Measurements from ENCODE around the gene NBPF1. TPM values are rescaled to one million over a fixed set of nuclear protein-coding genes. Genes with fewer than 3 reads are reported as not detected.
"Not testable (repeated sequence)": the region's sequence is repeated elsewhere in the genome, so short reads cannot be mapped to it uniquely, and the experiment has no call there.

NBPF1 gene
- total and polyA plus RNA-seq, 9 of the 15 experiments (the other 6 are each of a cell fraction or from before 2014, with no cell fraction given): 5.2 to 42.6 (median 24.1) TPM

GRCh38 chr1:16516694-16517410 lies 96.5 kb downstream of the NBPF1 start (continued):
- TF ChIP-seq ZNF639 (CRISPR knock-in tag; conservative IDR thresholded peaks at IDR 0.05 in 1 of 2, IDR thresholded peaks at IDR 0.05 in 1 of 2): peak in 1 of 2 experiments; percentile 82; a peak in 2 of 4 replicates
- peak; percentile 89 for TF ChIP-seq ZNF766 (CRISPR knock-in tag; conservative IDR thresholded peaks at IDR 0.05)
- peak; percentile 87 for TF ChIP-seq BCL6 (CRISPR knock-in tag; IDR thresholded peaks at IDR 0.05)
- peak; percentile 30; the same call in 1 of the 2 replicates for TF ChIP-seq VEZF1 (CRISPR knock-in tag; IDR thresholded peaks at IDR 0.05)
- peak; percentile 89 for TF ChIP-seq ZNF583 (CRISPR knock-in tag; IDR thresholded peaks at IDR 0.05)
- TF ChIP-seq ATF4 (CRISPR knock-in tag; IDR thresholded peaks at IDR 0.05): peak; percentile 73
- TF ChIP-seq ELF2 (CRISPR knock-in tag; IDR thresholded peaks at IDR 0.05): peak; percentile 61
- TF ChIP-seq KLF6 (CRISPR knock-in tag; IDR thresholded peaks at IDR 0.05; ENCODE audit: borderline replicate concordance): peak; percentile 92
- TF ChIP-seq CXXC5 (CRISPR knock-in tag; IDR thresholded peaks at IDR 0.05): peak; percentile 64
- peak; percentile 89 for TF ChIP-seq SMAD4 (CRISPR knock-in tag; conservative IDR thresholded peaks at IDR 0.05)
- 0 out of 2 replicates have a peak, but pooled peaks have one; percentile 18 for TF ChIP-seq ETV1 (tag; conservative IDR thresholded peaks at IDR 0.05; ENCODE audit: low read depth)
- 0 out of 2 replicates have a peak, but pooled peaks have one; percentile 58 for TF ChIP-seq RHOXF2B (CRISPR knock-in tag; conservative IDR thresholded peaks at IDR 0.05)
- TF ChIP-seq ZNF395 (CRISPR knock-in tag; IDR thresholded peaks at IDR 0.05): peak; percentile 68
- TF ChIP-seq ZNF175 (CRISPR knock-in tag; IDR thresholded peaks at IDR 0.05; ENCODE audit: low read depth): peak; percentile 90
- TF ChIP-seq NR2C2 (CRISPR knock-in tag; IDR thresholded peaks at IDR 0.05): not testable (repeated sequence)
- peak; percentile 42; the same call in 1 of the 2 replicates for TF ChIP-seq NR2C2 (tag; IDR thresholded peaks at IDR 0.05)
- TF ChIP-seq TCFL5 (CRISPR knock-in tag; conservative IDR thresholded peaks at IDR 0.05): peak; percentile 66
- 0 out of 2 replicates have a peak, but pooled peaks have one; percentile 22 for TF ChIP-seq SNAPC5 (CRISPR knock-in tag; IDR thresholded peaks at IDR 0.05)
- TF ChIP-seq ZBTB5 (IDR thresholded peaks at IDR 0.05): peak; percentile 75; the same call in 1 of the 2 replicates
